Measurements from ENCODE around the gene CREB1.
"Not testable (repeated sequence)": the region's sequence is repeated elsewhere in the genome, so short reads cannot be mapped to it uniquely, and the experiment has no call there.

Gene CREB1

DNA sequence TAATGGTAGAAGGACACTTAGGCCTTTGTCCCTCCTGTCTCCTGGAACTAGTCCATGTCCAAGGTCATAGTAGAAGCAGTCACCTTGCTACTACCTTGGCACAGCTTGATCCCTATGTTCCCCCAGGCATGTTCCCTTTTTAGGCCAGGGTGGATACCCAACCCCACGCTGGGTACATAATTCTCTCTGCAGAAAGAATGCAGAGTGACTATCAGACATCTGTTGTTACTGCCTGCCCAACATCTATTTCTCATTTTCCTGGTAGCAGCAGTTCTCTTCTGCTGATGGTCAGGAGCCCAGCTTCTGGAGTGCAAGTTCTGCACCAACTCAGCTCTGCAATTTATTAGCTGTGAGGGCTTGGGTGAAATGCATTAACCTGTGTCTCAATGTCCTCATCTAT is 99.8 kb downstream of the CREB1 start:
- WGBS (ENCODE audit: insufficient coverage), result 100% methylated on average over 1 of the region's 1 CpG
- POLR2A ChIA-PET, result no interaction called here
- Histone ChIP-seq H3K27me3 (replicated peaks in 2 of 5; ENCODE audit: control insufficient read depth in 4 of 5, insufficient read depth in 5 of 5, low read length in 4 of 5) (no peaks in the 10 kb centered on the region), H3K9me3 (ENCODE audit: control extremely low read depth in 1 of 5, control insufficient read depth in 4 of 5, insufficient read depth in 2 of 5, low read depth in 1 of 5, low read length in 4 of 5) (no peaks in the 10 kb centered on the region), H3K4me1 (ENCODE audit: control extremely low read depth in 1 of 4, control insufficient read depth in 4 of 4, insufficient read depth in 4 of 4, low read length in 3 of 4) (peaks cover 4 to 53% (median 31%) of the 10 kb centered on the region in 4 experiments), H3K36me3 (ENCODE audit: control insufficient read depth in 4 of 4, insufficient read depth in 4 of 4, low read length in 3 of 4) (no peaks in the 10 kb centered on the region), H3K4me3 (ENCODE audit: control insufficient read depth in 1 of 7, extremely low read depth in 1 of 7, insufficient read depth in 4 of 7, low read depth in 2 of 7, low read length in 6 of 7) (no peak overlapping the region), H3K27ac (ENCODE audit: insufficient read depth in 1 of 2, low read depth in 1 of 2, low read length in 2 of 2, poor library complexity in 1 of 2, severe bottlenecking in 2 of 2) (no peak overlapping the region)
- CTCF ChIA-PET, result interaction anchor here (0.6 to 5.4 kb wide), 6 partner anchors 64 to 114 kb away, joined by 3 to 33 read pairs (median 3); no protein-coding TSS in a partner anchor
- no peak for DNase-seq

DNA sequence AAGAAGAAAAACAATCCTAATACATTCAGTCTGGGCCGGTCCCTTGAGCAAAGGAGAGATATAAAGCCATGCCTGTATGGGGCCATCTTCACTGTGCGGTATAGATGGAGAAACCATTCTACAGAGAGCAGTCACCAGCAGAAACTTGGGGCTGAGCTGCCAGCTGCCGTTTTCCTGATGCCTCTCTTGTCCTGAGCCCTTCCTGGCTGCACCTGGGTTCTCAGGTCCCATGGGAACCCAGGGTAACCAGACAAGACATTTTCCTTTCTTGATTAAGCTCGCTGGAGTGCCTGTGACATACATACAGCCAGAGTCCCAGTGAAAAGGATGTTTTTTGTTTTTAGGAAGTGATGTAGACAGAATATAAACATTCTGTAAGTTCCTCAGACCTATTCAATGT is 100.7 kb downstream of the CREB1 start:
- ChIA-PET POLR2A (no interaction called here), CTCF (interaction anchor here (0.6 to 2.3 kb wide), 5 partner anchors 63 to 412 kb away, joined by 3 to 6 read pairs (median 3); no protein-coding TSS in a partner anchor)
- no peaks in the 10 kb centered on the region for H3K27me3 ChIP-seq (replicated peaks in 2 of 5; ENCODE audit: control insufficient read depth in 4 of 5, insufficient read depth in 5 of 5, low read length in 4 of 5)
- no peak overlapping the region for H3K27ac ChIP-seq (ENCODE audit: insufficient read depth in 1 of 2, low read depth in 1 of 2, low read length in 2 of 2, poor library complexity in 1 of 2, severe bottlenecking in 2 of 2)
- WGBS (ENCODE audit: insufficient coverage), result 88% methylated on average over 2 of the region's 4 CpGs
- no peaks in the 10 kb centered on the region for H3K9me3 ChIP-seq (ENCODE audit: control extremely low read depth in 1 of 5, control insufficient read depth in 4 of 5, insufficient read depth in 2 of 5, low read depth in 1 of 5, low read length in 4 of 5)
- no peak overlapping the region for H3K4me3 ChIP-seq (ENCODE audit: control insufficient read depth in 1 of 7, extremely low read depth in 1 of 7, insufficient read depth in 4 of 7, low read depth in 2 of 7, low read length in 6 of 7)
- H3K4me1 ChIP-seq (ENCODE audit: control extremely low read depth in 1 of 4, control insufficient read depth in 4 of 4, insufficient read depth in 4 of 4, low read length in 3 of 4), result peaks cover 4 to 56% (median 33%) of the 10 kb centered on the region in 4 experiments
- no peaks in the 10 kb centered on the region for H3K36me3 ChIP-seq (ENCODE audit: control insufficient read depth in 4 of 4, insufficient read depth in 4 of 4, low read length in 3 of 4)
- DNase-seq, result no peak

DNA sequence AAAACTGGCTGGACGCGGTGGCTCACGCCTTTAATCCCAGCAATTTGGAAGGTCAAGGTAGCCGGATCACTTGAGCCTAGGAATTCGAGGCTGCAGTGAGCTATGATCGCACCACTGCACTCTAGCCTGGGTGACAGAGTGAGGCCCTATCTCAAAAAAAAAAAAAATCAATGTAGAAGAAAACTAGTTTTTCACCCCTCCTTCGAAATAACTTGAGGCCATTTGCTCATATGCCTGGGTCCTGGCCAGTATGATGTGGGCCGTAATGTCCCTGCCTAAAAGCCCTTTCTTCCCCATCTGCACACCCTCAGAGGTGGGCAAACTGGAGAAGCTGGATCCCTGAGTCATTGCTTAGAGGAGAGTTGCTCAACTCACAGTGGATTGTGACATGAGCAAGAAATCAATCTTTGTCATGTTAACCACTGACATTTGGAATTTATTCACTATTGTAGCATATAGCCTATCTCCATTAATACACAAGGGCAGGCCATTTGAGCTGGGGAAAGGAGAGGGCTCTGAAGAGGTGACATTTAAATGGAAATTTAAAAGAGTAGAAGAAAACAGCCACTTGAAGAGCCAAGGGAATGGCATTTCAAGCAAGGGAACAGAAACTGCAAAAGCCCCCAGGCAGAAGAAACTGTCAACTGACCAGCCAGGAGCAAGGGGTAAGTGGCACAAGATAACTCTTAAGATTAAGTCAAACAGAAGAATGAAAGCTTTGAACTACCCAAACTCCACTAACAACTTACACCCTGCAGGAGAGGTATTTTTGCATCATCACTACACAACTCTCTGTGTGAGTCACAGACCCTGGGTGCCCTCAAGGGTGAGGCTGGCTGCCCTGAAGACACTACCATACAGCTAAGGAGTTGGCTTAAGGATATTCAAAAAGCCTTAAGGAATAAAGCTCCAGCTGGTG is 103.1 kb downstream of the CREB1 start:
- Histone ChIP-seq H3K27me3 (replicated peaks in 2 of 5; ENCODE audit: control insufficient read depth in 4 of 5, insufficient read depth in 5 of 5, low read length in 4 of 5) (no peaks in the 10 kb centered on the region), H3K36me3 (ENCODE audit: control insufficient read depth in 4 of 4, insufficient read depth in 4 of 4, low read length in 3 of 4) (no peaks in the 10 kb centered on the region), H3K9me3 (ENCODE audit: control extremely low read depth in 1 of 5, control insufficient read depth in 4 of 5, insufficient read depth in 2 of 5, low read depth in 1 of 5, low read length in 4 of 5) (no peaks in the 10 kb centered on the region), H3K4me1 (ENCODE audit: control extremely low read depth in 1 of 4, control insufficient read depth in 4 of 4, insufficient read depth in 4 of 4, low read length in 3 of 4) (peaks cover 4 to 54% (median 25%) of the 10 kb centered on the region in 4 experiments), H3K27ac (ENCODE audit: insufficient read depth in 1 of 2, low read depth in 1 of 2, low read length in 2 of 2, poor library complexity in 1 of 2, severe bottlenecking in 2 of 2) (peak overlapping the region in 1 of 2 experiments; percentile 52), H3K4me3 (ENCODE audit: control insufficient read depth in 1 of 7, extremely low read depth in 1 of 7, insufficient read depth in 4 of 7, low read depth in 2 of 7, low read length in 6 of 7) (no peak overlapping the region)
- peak; percentile 65 to 90 (median 89) for DNase-seq
- ChIA-PET POLR2A (no interaction called here), CTCF (interaction anchor here (0.6 to 1.8 kb wide), 10 partner anchors 7 to 444 kb away, joined by 3 to 6 read pairs (median 3); partner anchors contain the start of gene METTL21A)
- WGBS (ENCODE audit: insufficient coverage), result 90% methylated on average over 5 of the region's 8 CpGs

DNA sequence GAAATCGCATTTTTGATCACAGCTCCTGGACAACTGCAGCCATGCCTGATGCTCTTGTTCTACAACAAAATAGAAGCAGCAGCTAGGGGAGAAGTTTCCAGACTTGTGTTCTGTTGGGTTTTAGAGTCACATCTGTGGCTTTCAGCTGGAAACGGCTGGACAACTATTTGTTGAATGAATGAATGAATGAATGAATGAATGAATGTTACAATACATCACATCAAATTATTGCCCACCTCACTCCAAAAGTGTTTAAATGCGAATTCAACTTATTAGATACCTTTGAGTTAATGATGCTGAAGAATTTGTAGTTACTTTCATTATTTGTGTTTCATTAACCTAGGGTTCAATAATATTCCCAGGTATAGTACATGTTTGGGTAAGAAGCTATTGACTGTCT is 103.9 kb downstream of the CREB1 start:
- no peak for DNase-seq
- Histone ChIP-seq H3K27me3 (replicated peaks in 2 of 5; ENCODE audit: control insufficient read depth in 4 of 5, insufficient read depth in 5 of 5, low read length in 4 of 5) (no peaks in the 10 kb centered on the region), H3K9me3 (ENCODE audit: control extremely low read depth in 1 of 5, control insufficient read depth in 4 of 5, insufficient read depth in 2 of 5, low read depth in 1 of 5, low read length in 4 of 5) (no peaks in the 10 kb centered on the region), H3K4me3 (ENCODE audit: control insufficient read depth in 1 of 7, extremely low read depth in 1 of 7, insufficient read depth in 4 of 7, low read depth in 2 of 7, low read length in 6 of 7) (no peak overlapping the region), H3K36me3 (ENCODE audit: control insufficient read depth in 4 of 4, insufficient read depth in 4 of 4, low read length in 3 of 4) (no peaks in the 10 kb centered on the region), H3K4me1 (ENCODE audit: control extremely low read depth in 1 of 4, control insufficient read depth in 4 of 4, insufficient read depth in 4 of 4, low read length in 3 of 4) (peaks cover 4 to 54% (median 25%) of the 10 kb centered on the region in 4 experiments), H3K27ac (ENCODE audit: insufficient read depth in 1 of 2, low read depth in 1 of 2, low read length in 2 of 2, poor library complexity in 1 of 2, severe bottlenecking in 2 of 2) (no peak overlapping the region)
- WGBS (ENCODE audit: insufficient coverage), result 100% methylated on average over 1 of the region's 3 CpGs
- CTCF ChIA-PET, result interaction anchor here (0.7 to 1.8 kb wide), 8 partner anchors 8 to 443 kb away, joined by 3 to 6 read pairs (median 3); partner anchors contain the start of gene METTL21A
- POLR2A ChIA-PET, result no interaction called here

DNA sequence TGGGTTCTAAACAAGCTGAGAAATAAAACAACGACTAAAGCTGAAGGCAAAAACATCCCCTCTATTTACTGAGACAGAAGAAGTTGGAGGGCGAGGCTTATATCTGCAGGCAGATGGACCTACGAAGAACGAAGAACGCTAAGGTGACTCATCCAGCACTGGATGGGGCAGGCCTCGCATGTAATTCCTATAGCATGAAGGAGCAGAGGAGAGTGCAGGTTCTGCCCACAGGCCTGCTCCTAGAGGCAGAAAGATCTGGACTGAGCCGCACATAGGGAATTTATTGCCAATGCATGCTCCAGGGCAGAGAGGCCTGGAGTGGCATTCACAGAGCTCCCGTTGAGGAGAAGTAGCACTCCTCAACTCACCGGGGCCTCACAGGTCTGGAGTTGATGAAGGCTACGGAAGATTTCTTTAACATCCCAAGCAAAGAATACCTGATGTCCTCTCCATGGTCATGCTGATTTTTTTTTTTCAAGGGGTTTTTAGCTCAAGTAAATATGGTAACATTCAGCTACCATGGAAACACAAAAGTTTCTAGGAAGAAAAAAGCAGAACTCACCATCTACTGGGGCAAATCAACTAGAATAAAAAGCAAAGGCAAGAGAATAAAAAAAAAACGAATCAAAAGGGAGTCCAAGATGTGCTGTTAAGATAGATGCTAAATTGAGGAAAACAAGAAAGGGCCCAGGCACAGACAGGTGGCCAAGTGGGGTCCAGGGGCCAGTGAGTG is 105.9 kb downstream of the CREB1 start:
- DNase-seq, result peak in 2 of 3 donors; percentile 73 to 75
- Histone ChIP-seq H3K4me3 (ENCODE audit: control insufficient read depth in 1 of 7, extremely low read depth in 1 of 7, insufficient read depth in 4 of 7, low read depth in 2 of 7, low read length in 6 of 7) (peak overlapping the region in 1 of 7 experiments; percentile 9), H3K9me3 (ENCODE audit: control extremely low read depth in 1 of 5, control insufficient read depth in 4 of 5, insufficient read depth in 2 of 5, low read depth in 1 of 5, low read length in 4 of 5) (peaks cover under 1 to 7% (median 4%) of the 10 kb centered on the region in 5 experiments), H3K36me3 (ENCODE audit: control insufficient read depth in 4 of 4, insufficient read depth in 4 of 4, low read length in 3 of 4) (no peaks in the 10 kb centered on the region), H3K27me3 (replicated peaks in 2 of 5; ENCODE audit: control insufficient read depth in 4 of 5, insufficient read depth in 5 of 5, low read length in 4 of 5) (no peaks in the 10 kb centered on the region), H3K4me1 (ENCODE audit: control extremely low read depth in 1 of 4, control insufficient read depth in 4 of 4, insufficient read depth in 4 of 4, low read length in 3 of 4) (peaks cover 4 to 50% (median 25%) of the 10 kb centered on the region in 4 experiments), H3K27ac (ENCODE audit: insufficient read depth in 1 of 2, low read depth in 1 of 2, low read length in 2 of 2, poor library complexity in 1 of 2, severe bottlenecking in 2 of 2) (no peak overlapping the region)
- ChIA-PET CTCF (interaction anchor here (2.8 kb wide), 1 partner anchor 9 kb away, joined by 25 read pairs; the partner anchor contains the start of gene METTL21A), POLR2A (interaction anchor here (1.4 kb wide), 1 partner anchor 9 kb away, joined by 7 read pairs; no protein-coding TSS in a partner anchor)
- 85% methylated on average over 9 of the region's 11 CpGs for WGBS (ENCODE audit: insufficient coverage)

DNA sequence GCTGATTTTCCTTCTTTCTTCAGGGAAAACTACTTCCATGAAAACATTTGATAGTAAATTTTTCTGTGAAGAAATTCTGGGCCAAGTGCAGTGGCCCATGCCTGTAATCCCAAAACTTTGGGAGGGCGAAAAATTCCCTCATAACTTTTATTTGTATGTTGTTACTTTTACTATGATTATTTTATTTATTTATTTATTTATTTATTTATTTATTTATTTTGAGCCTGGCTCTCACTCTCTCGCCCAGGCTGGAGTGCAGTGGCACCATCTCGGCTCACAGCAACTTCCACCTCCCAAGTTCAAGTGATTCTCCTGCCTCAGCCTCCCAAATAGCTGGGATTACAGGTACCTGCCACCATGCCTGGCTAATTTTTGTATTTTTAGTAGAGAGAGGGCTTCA is 109.5 kb downstream of the CREB1 start:
- H3K4me3 ChIP-seq (ENCODE audit: control insufficient read depth in 1 of 7, extremely low read depth in 1 of 7, insufficient read depth in 4 of 7, low read depth in 2 of 7, low read length in 6 of 7); H3K36me3 ChIP-seq (ENCODE audit: control insufficient read depth in 4 of 4, insufficient read depth in 4 of 4, low read length in 3 of 4); DNase-seq; H3K27ac ChIP-seq (ENCODE audit: insufficient read depth in 1 of 2, low read depth in 1 of 2, low read length in 2 of 2, poor library complexity in 1 of 2, severe bottlenecking in 2 of 2); POLR2A ChIA-PET; H3K27me3 ChIP-seq (replicated peaks in 2 of 5; ENCODE audit: control insufficient read depth in 4 of 5, insufficient read depth in 5 of 5, low read length in 4 of 5); CTCF ChIA-PET: not testable (repeated sequence)
- Histone ChIP-seq H3K9me3 (ENCODE audit: control extremely low read depth in 1 of 5, control insufficient read depth in 4 of 5, insufficient read depth in 2 of 5, low read depth in 1 of 5, low read length in 4 of 5) (peaks cover 8 to 20% (median 10%) of the 10 kb centered on the region in 5 experiments), H3K4me1 (ENCODE audit: control extremely low read depth in 1 of 4, control insufficient read depth in 4 of 4, insufficient read depth in 4 of 4, low read length in 3 of 4) (peaks cover 0 to 17% (median 11%) of the 10 kb centered on the region in 4 experiments)
- 100% methylated on average over 2 of the region's 3 CpGs for WGBS (ENCODE audit: insufficient coverage)
